Regular cardiac myocyte (primary cell): ENCODE data around the gene HRH3. TPM values are rescaled to one million over a fixed set of nuclear protein-coding genes. Genes with fewer than 3 reads are reported as not detected.

ENCODE experiments used
- total RNA-seq: library from RNA; depleted of rRNA; stranded (reverse); fragments of >200 nt; gene quantifications from 2 replicates; pipeline ENCODE4 v1.2.3, GENCODE V29; 2014

The HRH3 gene
- not detected in 2 replicates for total RNA-seq

DNA sequence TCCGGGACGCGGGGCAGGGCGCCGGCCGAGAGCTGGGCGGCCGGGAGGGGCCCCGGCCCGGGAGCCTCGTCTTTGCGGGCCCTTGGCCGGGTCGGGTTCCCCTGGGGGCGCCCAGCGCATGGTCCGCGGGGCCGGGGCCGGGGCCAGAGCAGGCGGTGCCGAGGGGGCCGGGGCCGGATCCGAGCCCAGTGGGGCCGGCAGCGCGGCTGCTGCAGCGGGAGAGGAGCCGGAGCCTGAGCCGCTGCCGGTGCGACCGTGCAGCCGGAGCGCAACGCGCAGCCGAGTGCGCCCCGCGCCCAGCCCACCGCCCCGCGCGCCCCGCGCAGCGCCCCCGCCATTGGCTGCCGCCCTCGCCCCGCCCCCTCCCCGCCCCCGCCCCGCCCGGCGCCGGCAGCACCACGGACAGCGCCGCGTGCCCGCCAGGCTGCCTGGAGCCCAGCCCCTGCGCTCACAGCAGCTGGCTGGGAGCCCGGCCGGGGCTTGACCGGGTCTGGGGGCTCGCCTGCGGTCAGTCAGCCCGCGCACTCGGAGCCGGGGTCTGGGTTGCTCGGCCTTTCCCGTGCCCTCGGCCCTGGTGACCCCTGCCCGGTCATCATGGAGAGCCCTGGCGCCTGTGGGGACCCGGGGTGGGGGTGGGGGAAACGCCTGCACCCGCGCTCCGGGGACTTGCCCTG, at the start of gene HRH3:
HRH3 (minus strand) TSS at position 287 of the 674 bp plus-strand sequence. CDS start 308 bp downstream, outside the sequence.

DNA sequence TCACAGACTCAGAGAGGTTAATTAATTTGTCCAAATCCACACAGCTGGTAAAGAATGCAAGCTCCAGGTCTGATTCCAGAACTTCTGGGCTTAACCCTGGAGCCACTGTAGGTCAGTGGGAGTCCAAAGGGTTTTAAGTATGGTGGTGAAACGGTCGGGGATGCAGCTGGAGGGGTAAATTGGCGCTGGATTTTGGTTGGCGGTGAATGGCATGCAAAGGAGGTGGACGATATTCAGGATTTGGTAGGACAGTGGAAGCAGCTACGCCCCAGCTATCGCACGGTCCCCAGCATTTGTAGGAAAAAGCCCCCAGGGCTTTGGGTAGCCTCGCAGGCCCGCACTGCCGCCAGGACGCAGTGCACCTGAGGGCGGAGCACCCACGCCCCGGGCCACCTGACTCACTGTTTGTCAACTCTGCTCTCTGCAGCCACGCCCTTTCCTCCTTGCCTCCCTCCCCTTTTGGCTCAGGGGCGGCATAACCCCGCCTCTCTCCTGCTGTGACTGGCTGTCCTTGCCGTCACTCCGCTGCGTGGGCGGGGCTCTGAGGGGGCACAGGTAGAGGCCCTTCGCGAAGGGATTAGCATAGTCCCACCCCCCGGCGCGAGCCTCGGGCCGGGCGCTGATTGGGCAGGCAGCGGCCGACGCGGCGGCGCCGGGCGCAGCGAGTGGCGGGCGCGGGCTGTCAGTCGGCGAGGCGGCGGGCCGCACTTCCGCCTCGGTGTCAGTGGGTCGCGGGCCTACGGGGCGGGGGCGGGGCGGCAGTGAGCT, 17.9 kb upstream of the HRH3 start, which contains the start of gene OSBPL2:
OSBPL2 (plus strand) TSS at position 721 of the 768 bp plus-strand sequence. CDS start 17,664 bp downstream, outside the sequence.

DNA sequence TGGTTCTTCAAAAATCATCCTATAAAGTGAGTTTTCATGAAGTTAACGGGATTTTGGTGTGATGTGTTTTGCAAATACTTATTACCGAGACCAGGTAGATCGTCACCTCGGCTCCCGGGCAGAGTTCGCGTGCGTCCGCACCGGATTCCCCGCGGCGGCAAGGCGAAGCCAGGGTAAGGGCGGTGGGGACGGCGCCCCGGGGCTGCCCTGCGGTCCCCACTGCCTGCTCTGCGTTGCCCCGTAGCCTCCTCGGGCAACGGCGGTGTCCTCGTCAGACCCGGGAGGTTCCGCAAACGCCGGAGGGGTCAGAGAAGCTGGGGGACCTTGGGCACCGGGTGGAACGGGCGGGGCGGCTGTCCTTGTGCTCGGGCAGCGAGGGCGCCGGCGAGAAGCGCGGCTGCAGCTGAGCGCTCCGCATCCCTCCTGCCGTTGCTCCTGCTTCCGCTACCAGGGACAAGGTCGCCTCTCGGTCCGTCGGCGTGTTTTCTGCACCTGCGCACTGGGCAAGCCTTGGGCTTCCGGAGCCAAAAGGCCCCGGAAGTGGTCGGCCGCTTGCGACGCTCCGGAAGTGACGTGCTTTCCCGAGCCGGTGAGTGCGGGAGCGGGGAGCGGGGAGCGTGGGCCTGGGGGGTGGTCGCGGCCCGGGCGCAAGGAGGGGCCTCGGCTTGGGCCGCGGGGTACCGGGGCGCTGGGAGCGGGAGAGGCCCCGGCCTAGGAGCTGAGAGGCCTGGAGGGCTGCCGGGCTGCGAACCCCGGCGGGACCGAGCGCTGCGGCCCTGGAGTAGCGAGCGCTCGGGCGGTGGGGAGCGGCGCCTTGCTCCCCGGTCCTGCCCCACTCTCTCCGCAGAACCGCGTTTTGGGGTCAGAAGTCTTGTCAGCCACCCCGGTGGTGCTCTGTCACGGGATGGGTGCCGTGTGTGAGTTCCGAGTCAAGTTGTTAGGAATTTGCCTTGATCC, 37.3 kb downstream of the HRH3 start, which contains the start of gene MTG2:
MTG2 (plus strand) TSS at position 560 of the 957 bp plus-strand sequence. CDS start 10,393 bp downstream, outside the sequence.

Other genes starting within 250 kb of the HRH3 start
- 2.3 and 2.7 TPM in 2 replicates for gene TAF4, start 154.4 kb downstream of the HRH3 start, total RNA-seq
- gene LSM14B, start 97.8 kb downstream of the HRH3 start, total RNA-seq, result 42.2 and 45.1 TPM in 2 replicates
- 244 and 526 TPM in 2 replicates for gene PSMA7, start 76.9 kb downstream of the HRH3 start, total RNA-seq
- gene SS18L1, start 76.5 kb downstream of the HRH3 start, total RNA-seq, result 10.1 and 11.3 TPM in 2 replicates
- gene MTG2, start 37.2 kb downstream of the HRH3 start, total RNA-seq, result 14.1 and 19.9 TPM in 2 replicates
- gene OSBPL2, start 18.2 kb upstream of the HRH3 start, total RNA-seq, result 25.9 and 31.9 TPM in 2 replicates
- 82.3 and 123 TPM in 2 replicates for gene ADRM1, start 82.7 kb upstream of the HRH3 start, total RNA-seq
- 19.7 and 35.7 TPM in 2 replicates for gene LAMA5, start 147.0 kb upstream of the HRH3 start, total RNA-seq
- 543 and 873 TPM in 2 replicates for gene RPS21, start 166.8 kb upstream of the HRH3 start, total RNA-seq
- gene CABLES2, start 187.0 kb upstream of the HRH3 start, total RNA-seq, result 0.28 and 0.96 TPM in 2 replicates
- gene RBBP8NL, start 207.3 kb upstream of the HRH3 start, total RNA-seq, result not detected in 2 replicates